ENCODE data around the gene SLC22A23. TPM values are rescaled to one million over a fixed set of nuclear protein-coding genes. Genes with fewer than 3 reads are reported as not detected.
"Not testable (repeated sequence)": the region's sequence is repeated elsewhere in the genome, so short reads cannot be mapped to it uniquely, and the experiment has no call there.

The SLC22A23 gene
- polyA plus RNA-seq, 6 donors from 2014 or later, result 0.43 to 0.61 (median 0.52) TPM; not detected in 2

- not testable (repeated sequence) for H3K27me3 Mint-ChIP-seq; DNase-seq; H3K36me3 Mint-ChIP-seq; H3K9me3 Mint-ChIP-seq; ATAC-seq (ENCODE audit: low read depth in 2 of 2)
- Mint-ChIP-seq H3K27ac (peak overlapping the region in 2 of 6 donors; percentile 22 to 74), H3K4me1 (peaks cover 20 to 51% (median 23%) of the 10 kb centered on the region in 3 donors), H3K4me3 (peak overlapping the region in 1 of 8 donors; percentile 40)
Observed at GRCh38 chr6:3385181-3385580, 71.7 kb downstream of the SLC22A23 start.

GRCh38 chr6:3384241-3385143 lies 72.4 kb downstream of the SLC22A23 start:
- Mint-ChIP-seq H3K4me1 (peaks cover 18 to 44% (median 23%) of the 10 kb centered on the region in 3 donors), H3K9me3 (no peaks in the 10 kb centered on the region), H3K27me3 (peaks cover 0 to 15% (median 5%) of the 10 kb centered on the region in 3 donors), H3K27ac (peak overlapping the region in 2 of 6 donors; percentile 22 to 74), H3K36me3 (no peaks in the 10 kb centered on the region), H3K4me3 (peak overlapping the region in 1 of 8 donors; percentile 40)
- no peak for ATAC-seq (ENCODE audit: low read depth in 2 of 2)
- DNase-seq, result no peak

- Mint-ChIP-seq H3K27ac (no peak overlapping the region), H3K4me1 (peaks cover 10 to 35% (median 20%) of the 10 kb centered on the region in 3 donors), H3K36me3 (no peaks in the 10 kb centered on the region), H3K4me3 (no peak overlapping the region), H3K27me3 (peaks cover 0 to 18% (median 9%) of the 10 kb centered on the region in 3 donors), H3K9me3 (no peaks in the 10 kb centered on the region)
- ATAC-seq (ENCODE audit: low read depth in 2 of 2) (no peak), DNase-seq (no peak)
Observed at GRCh38 chr6:3383525-3383924, 73.3 kb downstream of the SLC22A23 start.

GRCh38 chr6:3382326-3383279 lies 74.2 kb downstream of the SLC22A23 start:
- ATAC-seq (ENCODE audit: low read depth in 2 of 2), result no peak
- peaks cover 8 to 32% (median 19%) of the 10 kb centered on the region in 3 donors for H3K4me1 Mint-ChIP-seq
- peak overlapping the region in 1 of 6 donors; percentile 48 for H3K27ac Mint-ChIP-seq
- H3K9me3 Mint-ChIP-seq, result no peaks in the 10 kb centered on the region
- no peak overlapping the region for H3K4me3 Mint-ChIP-seq
- DNase-seq, result no peak
- H3K27me3 Mint-ChIP-seq, result peaks cover 0 to 23% (median 9%) of the 10 kb centered on the region in 3 donors
- H3K36me3 Mint-ChIP-seq, result no peaks in the 10 kb centered on the region

- Mint-ChIP-seq H3K27me3 (peaks cover 0 to 35% (median 9%) of the 10 kb centered on the region in 3 donors), H3K9me3 (peaks cover 0 to 6% (median 0%) of the 10 kb centered on the region in 7 donors), H3K4me3 (no peak overlapping the region), H3K27ac (no peak overlapping the region), H3K36me3 (no peaks in the 10 kb centered on the region), H3K4me1 (peaks cover 8 to 23% (median 15%) of the 10 kb centered on the region in 3 donors)
- DNase-seq, result no peak
- no peak for ATAC-seq (ENCODE audit: low read depth in 2 of 2)
Observed at GRCh38 chr6:3381233-3381921, 75.5 kb downstream of the SLC22A23 start.

- Mint-ChIP-seq H3K36me3 (no peaks in the 10 kb centered on the region), H3K4me3 (no peak overlapping the region), H3K4me1 (peaks cover 8 to 17% (median 15%) of the 10 kb centered on the region in 3 donors), H3K9me3 (peaks cover 0 to 6% (median 0%) of the 10 kb centered on the region in 7 donors), H3K27ac (no peak overlapping the region), H3K27me3 (peaks cover 0 to 39% (median 9%) of the 10 kb centered on the region in 3 donors)
- no peak for DNase-seq
- ATAC-seq (ENCODE audit: low read depth in 2 of 2), result no peak
Observed at GRCh38 chr6:3380344-3381232, 76.3 kb downstream of the SLC22A23 start.

- Mint-ChIP-seq H3K27ac (no peak overlapping the region), H3K4me3 (peak overlapping the region in 1 of 8 donors; percentile 31), H3K4me1 (peaks cover 7 to 10% (median 8%) of the 10 kb centered on the region in 3 donors)
Observed at GRCh38 chr6:3379482-3380060, 77.3 kb downstream of the SLC22A23 start.

GRCh38 chr6:3378808-3379207 lies 78.0 kb downstream of the SLC22A23 start:
- peaks cover 4 to 39% (median 4%) of the 10 kb centered on the region in 3 donors for H3K27me3 Mint-ChIP-seq
- DNase-seq; H3K27ac Mint-ChIP-seq; H3K36me3 Mint-ChIP-seq; H3K9me3 Mint-ChIP-seq; H3K4me3 Mint-ChIP-seq; ATAC-seq (ENCODE audit: low read depth in 2 of 2): not testable (repeated sequence)
- peaks cover 7 to 10% (median 8%) of the 10 kb centered on the region in 3 donors for H3K4me1 Mint-ChIP-seq

More at GRCh38 chr6:3379482-3380060, 77.3 kb downstream of the SLC22A23 start:
- ATAC-seq (ENCODE audit: low read depth in 2 of 2) (no peak), DNase-seq (no peak)
- Mint-ChIP-seq H3K9me3 (peaks cover 0 to 6% (median 0%) of the 10 kb centered on the region in 7 donors), H3K27me3 (peaks cover 0 to 39% (median 5%) of the 10 kb centered on the region in 3 donors), H3K36me3 (no peaks in the 10 kb centered on the region)

DNA sequence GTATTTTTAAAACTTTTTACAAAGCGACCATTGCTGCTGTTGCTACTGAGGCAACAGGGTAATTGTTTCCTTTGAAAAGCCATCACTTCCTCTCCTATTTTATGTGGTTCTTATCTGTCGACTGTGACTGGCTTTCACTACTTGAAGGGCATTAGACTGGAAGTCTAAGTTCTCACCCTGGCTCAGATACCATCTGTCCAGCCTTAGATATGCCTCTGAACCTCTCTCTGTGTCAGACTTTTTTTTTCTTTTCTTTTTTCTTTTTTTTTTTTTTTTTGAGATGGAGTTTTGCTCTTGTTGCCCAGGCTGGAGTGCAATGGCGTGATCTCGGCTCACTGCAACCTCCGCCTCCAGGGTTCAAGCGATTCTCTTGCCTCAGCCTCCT lies 78.5 kb downstream of the SLC22A23 start:
- peak overlapping the region in 2 of 8 donors; percentile 16 to 45 for H3K4me3 Mint-ChIP-seq
- not testable (repeated sequence) for H3K9me3 Mint-ChIP-seq, H3K36me3 Mint-ChIP-seq, DNase-seq
- H3K27me3 Mint-ChIP-seq, result peaks cover 4 to 39% (median 4%) of the 10 kb centered on the region in 3 donors
- peaks cover 7 to 10% (median 8%) of the 10 kb centered on the region in 3 donors for H3K4me1 Mint-ChIP-seq
- ATAC-seq (ENCODE audit: low read depth in 2 of 2), result peak in 1 of 2 donors; percentile 30
- peak overlapping the region in 2 of 6 donors; percentile 19 to 78 for H3K27ac Mint-ChIP-seq

DNA sequence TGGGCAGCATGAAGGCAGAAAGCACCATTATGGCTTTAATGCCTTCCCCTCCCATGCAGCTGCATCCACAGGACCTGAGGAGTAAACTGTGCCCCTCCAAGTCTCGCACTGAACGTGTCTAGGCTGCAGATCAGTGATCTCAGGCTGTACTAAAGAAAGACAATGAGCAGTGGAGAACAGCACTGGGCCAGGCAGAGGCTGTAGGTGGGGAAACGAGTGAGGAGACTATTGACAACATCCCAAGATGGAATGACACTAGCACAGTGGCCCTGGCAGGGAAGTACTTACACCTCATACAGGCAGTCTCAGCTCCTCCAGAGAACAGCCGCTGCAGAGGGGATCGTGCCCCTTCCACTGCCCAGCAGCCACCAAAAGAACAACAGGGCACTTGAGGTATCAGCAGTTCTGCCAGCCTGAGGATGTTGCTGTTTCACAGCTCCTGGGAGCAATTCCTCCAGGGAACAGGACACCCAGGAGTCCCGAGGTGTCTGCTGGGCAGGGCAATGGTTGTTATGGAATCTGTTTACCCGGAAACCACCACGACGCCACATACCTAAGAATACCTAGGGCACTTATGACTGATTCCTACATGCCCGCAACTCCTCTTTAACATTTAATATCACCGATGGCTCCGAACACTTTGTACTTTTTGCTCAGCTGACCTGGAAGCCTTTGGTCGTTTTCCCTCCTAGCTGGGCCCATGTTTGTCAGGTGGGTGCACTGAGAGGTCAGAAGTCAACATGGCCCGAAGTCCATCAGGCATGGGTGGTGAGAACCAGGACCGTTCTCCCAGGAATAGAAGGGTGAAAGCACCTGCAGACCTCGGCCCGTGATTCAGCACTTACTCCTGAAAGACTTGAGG lies 79.1 kb downstream of the SLC22A23 start:
- no peak for DNase-seq
- H3K36me3 Mint-ChIP-seq, result no peaks in the 10 kb centered on the region
- peaks cover 0 to 6% (median 0%) of the 10 kb centered on the region in 7 donors for H3K9me3 Mint-ChIP-seq
- peaks cover 4 to 34% (median 4%) of the 10 kb centered on the region in 3 donors for H3K27me3 Mint-ChIP-seq
- ATAC-seq (ENCODE audit: low read depth in 2 of 2), result no peak
- H3K4me1 Mint-ChIP-seq, result peaks cover 6 to 8% (median 7%) of the 10 kb centered on the region in 3 donors
- H3K27ac Mint-ChIP-seq, result peak overlapping the region in 1 of 6 donors; percentile 78
- peak overlapping the region in 2 of 8 donors; percentile 16 to 45 for H3K4me3 Mint-ChIP-seq

Measured in naive B cell (primary cell).